K562 (cell line): Measurements from ENCODE around the gene LRRC10B. TPM values are rescaled to one million over a fixed set of nuclear protein-coding genes. Genes with fewer than 3 reads are reported as not detected.

Experiments used
- HSF4 ChIP-seq: fragments of 250-450 bp; sonication (Bioruptor Pico); IDR thresholded peaks from 2 replicates; pipeline ENCODE4 v2.1.2; 2022; ENCODE audit warnings: mild to moderate bottlenecking, moderate library complexity, borderline replicate concordance
- MAFG ChIP-seq: fragments of 450-650 bp; conservative IDR thresholded peaks from 2 replicates; pipeline ENCODE4 v1.6.1; 2016; ENCODE audit warnings: missing genetic modification characterization, missing compliant biosample characterization
- MEF2A ChIP-seq: IDR thresholded peaks from 2 replicates; pipeline ENCODE4 v1.6.1; 2011; ENCODE audit warnings: low read depth, mild to moderate bottlenecking, low read length, moderate library complexity; ENCODE audit not compliant: control insufficient read depth
- MTA1 ChIP-seq: fragments of 450-650 bp; IDR thresholded peaks from 2 replicates; pipeline ENCODE4 v1.6.1; 2017; ENCODE audit warnings: borderline replicate concordance
- NCOA1 ChIP-seq: fragments of 450-650 bp; IDR thresholded peaks from 2 replicates; pipeline ENCODE4 v1.6.1; 2016; ENCODE audit warnings: low read depth
- RCOR1 ChIP-seq, 2 experiments: IDR thresholded peaks; 2 replicates each; pipeline ENCODE4 v1.6.1; 2012; ENCODE audit warnings: low read depth in 2 of 2, low read length in 2 of 2, borderline replicate concordance in 1 of 2, improper control_type of control experiment in 1 of 2
- SP2 ChIP-seq: IDR thresholded peaks from 2 replicates; pipeline ENCODE4 v1.6.1; 2011; ENCODE audit warnings: mild to moderate bottlenecking, low read depth, low read length, moderate library complexity; ENCODE audit not compliant: poor library complexity, severe bottlenecking; ENCODE audit errors: extremely low read depth
- SPI1 ChIP-seq: IDR thresholded peaks from 2 replicates; pipeline ENCODE4 v1.6.1; 2011; ENCODE audit warnings: low read depth, low read length, control low read depth, borderline replicate concordance
- VEZF1 ChIP-seq: fragments of 200-800 bp; sonication (Bioruptor generic); IDR thresholded peaks from 2 replicates; pipeline ENCODE4 v1.6.1; 2017; ENCODE audit warnings: missing genetic modification characterization, missing compliant biosample characterization
- XRCC4 ChIP-seq: IDR thresholded peaks from one replicate; pipeline ENCODE4 v1.6.1; 2011; ENCODE audit not compliant: insufficient read depth, insufficient read length; ENCODE audit errors: extremely low read depth
- ZNF512 ChIP-seq: IDR thresholded peaks from 2 replicates; pipeline ENCODE4 v1.6.1; 2016; ENCODE audit warnings: missing genetic modification characterization, missing compliant biosample characterization
- ZNF584 ChIP-seq: fragments of 200-800 bp; sonication (Bioruptor generic); IDR thresholded peaks from 2 replicates; pipeline ENCODE4 v1.6.1; 2016; ENCODE audit warnings: low read depth, mild to moderate bottlenecking, missing genetic modification characterization, missing compliant biosample characterization
- ZNF77 ChIP-seq: fragments of 250-450 bp; sonication (Bioruptor Pico); IDR thresholded peaks from 2 replicates; pipeline ENCODE4 v1.5.0; 2020
- polyA plus RNA-seq, 8 experiments: library from polyadenylated mRNA; depleted of rRNA in 4 of 8; stranded (reverse) in 5 of 8; unstranded in 3 of 8; fragments of >200 nt; fragmentation: Nextera tagmentation in 2 of 8; fragmentation: Illumina TruSeq in 1 of 8; extraction: Ambion mirVana in 2 of 8; extraction: Trizol in 1 of 8; gene quantifications; 2 replicates each; pipeline versions ENCODE4 v1.2.1 to v1.2.3, GENCODE V29; 2011 to 2014; ENCODE audit warnings: inconsistent platforms in 1 of 8, missing spikeins in 1 of 8
- total RNA-seq, 7 experiments: library from RNA; depleted of rRNA in 6 of 7; stranded (reverse); fragments of >200 nt in 6 of 7; fragmentation: Illumina TruSeq in 2 of 7; extraction: Trizol in 2 of 7; gene quantifications; 2 replicates each; pipeline versions ENCODE4 v1.2.1 to v1.2.3, GENCODE V29; 2011 to 2021; ENCODE audit warnings: low replicate concordance in 1 of 7
- TF ChIP-seq, protein P1 (sequence below): sonication (generic); formaldehyde crosslinking; IDR thresholded peaks from 2 replicates; pipeline ENCODE4 v1.8.1; 2023; ENCODE audit warnings: mild to moderate bottlenecking, missing genetic modification reagents
- TF ChIP-seq, protein P2 (sequence below), 2 experiments: fragments of 450-650 bp in 1 of 2; sonication (generic) in 1 of 2; formaldehyde crosslinking in 1 of 2; IDR thresholded peaks; 2 replicates each; pipeline versions ENCODE4 v1.7.1 to v1.9.0; 2016 to 2022; ENCODE audit warnings: inconsistent platforms in 1 of 2, mild to moderate bottlenecking in 1 of 2, missing genetic modification reagents in 1 of 2

Gene LRRC10B
- total and polyA plus RNA-seq, 9 of the 15 experiments (the other 6 are each of a cell fraction or from before 2014, with no cell fraction given): 0.11 TPM; not detected in 8

- TF ChIP-seq SPI1: peak; percentile 80; the same call in 1 of the 2 replicates
- no peak for TF ChIP-seq HSF4
- TF ChIP-seq XRCC4: no peak
- peak; percentile 66; the same call in 1 of the 2 replicates for TF ChIP-seq MTA1
- TF ChIP-seq, protein P1, sequence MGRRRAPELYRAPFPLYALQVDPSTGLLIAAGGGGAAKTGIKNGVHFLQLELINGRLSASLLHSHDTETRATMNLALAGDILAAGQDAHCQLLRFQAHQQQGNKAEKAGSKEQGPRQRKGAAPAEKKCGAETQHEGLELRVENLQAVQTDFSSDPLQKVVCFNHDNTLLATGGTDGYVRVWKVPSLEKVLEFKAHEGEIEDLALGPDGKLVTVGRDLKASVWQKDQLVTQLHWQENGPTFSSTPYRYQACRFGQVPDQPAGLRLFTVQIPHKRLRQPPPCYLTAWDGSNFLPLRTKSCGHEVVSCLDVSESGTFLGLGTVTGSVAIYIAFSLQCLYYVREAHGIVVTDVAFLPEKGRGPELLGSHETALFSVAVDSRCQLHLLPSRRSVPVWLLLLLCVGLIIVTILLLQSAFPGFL: no peak
- no peak for TF ChIP-seq ZNF77 (CRISPR knock-in tag)
- TF ChIP-seq ZNF512: no peak
- TF ChIP-seq ZNF584 (CRISPR knock-in tag): no peak
- TF ChIP-seq, protein P2, sequence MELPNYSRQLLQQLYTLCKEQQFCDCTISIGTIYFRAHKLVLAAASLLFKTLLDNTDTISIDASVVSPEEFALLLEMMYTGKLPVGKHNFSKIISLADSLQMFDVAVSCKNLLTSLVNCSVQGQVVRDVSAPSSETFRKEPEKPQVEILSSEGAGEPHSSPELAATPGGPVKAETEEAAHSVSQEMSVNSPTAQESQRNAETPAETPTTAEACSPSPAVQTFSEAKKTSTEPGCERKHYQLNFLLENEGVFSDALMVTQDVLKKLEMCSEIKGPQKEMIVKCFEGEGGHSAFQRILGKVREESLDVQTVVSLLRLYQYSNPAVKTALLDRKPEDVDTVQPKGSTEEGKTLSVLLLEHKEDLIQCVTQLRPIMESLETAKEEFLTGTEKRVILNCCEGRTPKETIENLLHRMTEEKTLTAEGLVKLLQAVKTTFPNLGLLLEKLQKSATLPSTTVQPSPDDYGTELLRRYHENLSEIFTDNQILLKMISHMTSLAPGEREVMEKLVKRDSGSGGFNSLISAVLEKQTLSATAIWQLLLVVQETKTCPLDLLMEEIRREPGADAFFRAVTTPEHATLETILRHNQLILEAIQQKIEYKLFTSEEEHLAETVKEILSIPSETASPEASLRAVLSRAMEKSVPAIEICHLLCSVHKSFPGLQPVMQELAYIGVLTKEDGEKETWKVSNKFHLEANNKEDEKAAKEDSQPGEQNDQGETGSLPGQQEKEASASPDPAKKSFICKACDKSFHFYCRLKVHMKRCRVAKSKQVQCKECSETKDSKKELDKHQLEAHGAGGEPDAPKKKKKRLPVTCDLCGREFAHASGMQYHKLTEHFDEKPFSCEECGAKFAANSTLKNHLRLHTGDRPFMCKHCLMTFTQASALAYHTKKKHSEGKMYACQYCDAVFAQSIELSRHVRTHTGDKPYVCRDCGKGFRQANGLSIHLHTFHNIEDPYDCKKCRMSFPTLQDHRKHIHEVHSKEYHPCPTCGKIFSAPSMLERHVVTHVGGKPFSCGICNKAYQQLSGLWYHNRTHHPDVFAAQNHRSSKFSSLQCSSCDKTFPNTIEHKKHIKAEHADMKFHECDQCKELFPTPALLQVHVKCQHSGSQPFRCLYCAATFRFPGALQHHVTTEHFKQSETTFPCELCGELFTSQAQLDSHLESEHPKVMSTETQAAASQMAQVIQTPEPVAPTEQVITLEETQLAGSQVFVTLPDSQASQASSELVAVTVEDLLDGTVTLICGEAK (IDR thresholded peaks at IDR 0.05): no peak
- TF ChIP-seq, protein P2 (CRISPR knock-in tag; IDR thresholded peaks at IDR 0.05): no peak
- TF ChIP-seq NCOA1: no peak
- TF ChIP-seq MAFG (tag): no peak
- TF ChIP-seq MEF2A: no peak
- no peak for TF ChIP-seq SP2
- 0 out of 4 replicates have a peak, but pooled peaks of 1 of the 2 experiments have one; percentile 29 for TF ChIP-seq RCOR1 (IDR thresholded peaks at IDR 0.05; ENCODE audit: borderline replicate concordance in 1 of 2, low read depth in 2 of 2, low read length in 2 of 2)
- TF ChIP-seq VEZF1 (CRISPR knock-in tag): peak; percentile 79
Observed at GRCh38 chr11:61541598-61541997, 33.0 kb downstream of the LRRC10B start (continued).
